GM13976 (cell line): ENCODE results near the gene B4GALT2.

Source experiments
- DNase-seq: peaks from one replicate; pipeline ENCODE4 v3.0.0; 2012; ENCODE audit warnings: low spot score
- CTCF ChIP-seq: IDR thresholded peaks from 2 replicates; pipeline ENCODE4 v1.5.1; 2012; ENCODE audit warnings: borderline replicate concordance, mild to moderate bottlenecking; ENCODE audit not compliant: insufficient read depth; ENCODE audit errors: extremely low read depth, missing control alignments, control extremely low read depth
- in situ Hi-C: fragments of 300-500 bp; cut with MboI; formaldehyde crosslinking; loops from one replicate; pipeline ENCODE4 v1.12.0; 2022; ENCODE audit warnings: low sequenced_read_pairs, mixed read lengths, inconsistent platforms; ENCODE audit not compliant: unreplicated experiment

The B4GALT2 gene

DNA sequence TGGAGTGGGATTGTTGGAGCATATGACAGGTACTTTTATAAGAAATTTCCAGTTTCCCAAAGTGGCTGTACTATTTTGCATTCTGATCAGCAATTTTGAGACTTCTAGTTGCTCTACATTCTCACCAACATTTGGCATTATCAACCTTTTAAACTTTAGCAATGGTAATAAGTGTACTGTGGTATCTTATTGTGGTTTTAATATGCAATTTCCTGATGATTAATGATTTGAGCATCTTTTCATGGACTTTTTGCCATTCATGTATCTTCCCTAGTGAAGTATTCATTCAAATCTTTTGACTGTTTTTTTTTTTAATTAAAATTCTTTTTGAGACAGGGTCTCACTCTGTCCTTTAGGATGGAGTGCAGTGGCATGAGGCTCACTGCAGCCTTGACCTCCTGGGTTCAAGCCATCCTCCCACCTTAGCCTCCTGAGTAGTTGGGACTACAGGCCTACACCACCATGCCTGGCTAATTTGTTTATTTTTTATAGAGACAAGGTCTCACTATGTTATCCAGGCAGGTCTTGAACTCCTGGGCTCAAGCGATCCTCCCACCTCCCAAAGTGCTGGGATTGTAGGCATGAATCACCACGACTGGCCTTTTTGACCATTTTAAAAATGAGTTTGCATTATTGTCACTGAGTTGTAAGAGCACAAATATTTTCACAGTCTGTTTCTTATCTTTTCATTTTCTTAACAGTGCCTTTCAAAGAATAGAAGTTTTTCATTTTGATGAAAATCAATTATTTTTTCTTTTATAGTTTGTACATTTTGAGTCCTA is 60.1 kb downstream of the B4GALT2 start:
- in situ Hi-C loops = loop anchor here (5.0 kb wide), 1 partner anchor 37 kb away; no protein-coding TSS in a partner anchor
- no peak for DNase-seq
- no peak for TF ChIP-seq CTCF

GRCh38 chr1:44040418-44040817 is 61.4 kb downstream of the B4GALT2 start:
- DNase-seq = no peak
- no peak for TF ChIP-seq CTCF
- in situ Hi-C loops = no loop called here
